Smooth muscle cell (in vitro differentiated cells): ENCODE data around the gene TDP1. TPM values are rescaled to one million over a fixed set of nuclear protein-coding genes. Genes with fewer than 3 reads are reported as not detected.
"Not testable (repeated sequence)": the region's sequence is repeated elsewhere in the genome, so short reads cannot be mapped to it uniquely, and the experiment has no call there.

ENCODE experiments used
- DNase-seq: peaks from one replicate; lab custom pipeline; 2025; ENCODE audit not compliant: unreplicated experiment; lab: John Stamatoyannopoulos, UW
- H2AFZ ChIP-seq: fragments of 200-600 bp; sonication (generic); 2 replicates; pipeline ENCODE4 v1.6.0; 2016; ENCODE audit warnings: antibody characterized with exemption, low read depth, mild to moderate bottlenecking
- H3F3A ChIP-seq: fragments of 200-600 bp; sonication (generic); 2 replicates; pipeline ENCODE4 v1.6.0; 2017; ENCODE audit warnings: antibody characterized with exemption, low read depth
- H3K27ac ChIP-seq: fragments of 200-600 bp; sonication (generic); 2 replicates; pipeline ENCODE4 v1.5.1; 2016; ENCODE audit warnings: low read depth, mild to moderate bottlenecking
- H3K27me3 ChIP-seq: fragments of 200-600 bp; sonication (generic); 2 replicates; pipeline ENCODE4 v1.6.1; 2016; ENCODE audit warnings: low read depth, mild to moderate bottlenecking
- H3K36me3 ChIP-seq: fragments of 200-600 bp; sonication (generic); 2 replicates; pipeline ENCODE4 v1.5.1; 2016; ENCODE audit warnings: low read depth
- H3K4me1 ChIP-seq: fragments of 200-600 bp; sonication (generic); 2 replicates; pipeline ENCODE4 v1.5.1; 2016; ENCODE audit warnings: low read depth
- H3K4me2 ChIP-seq: fragments of 200-600 bp; sonication (generic); 2 replicates; pipeline ENCODE4 v1.6.0; 2016; ENCODE audit warnings: mild to moderate bottlenecking
- H3K4me3 ChIP-seq: fragments of 200-600 bp; sonication (generic); 2 replicates; pipeline ENCODE4 v1.5.1; 2016; ENCODE audit warnings: mild to moderate bottlenecking
- H3K79me2 ChIP-seq: fragments of 200-600 bp; sonication (generic); 2 replicates; pipeline ENCODE4 v1.6.0; 2016; ENCODE audit warnings: low read depth, mild to moderate bottlenecking
- H3K9ac ChIP-seq: fragments of 200-600 bp; sonication (generic); 2 replicates; pipeline ENCODE4 v1.6.0; 2016; ENCODE audit warnings: low read depth
- H3K9me3 ChIP-seq: fragments of 200-600 bp; sonication (generic); replicated peaks from 2 replicates; pipeline ENCODE4 v1.5.1; 2016; ENCODE audit warnings: low read depth
- H4K20me1 ChIP-seq: fragments of 200-600 bp; sonication (generic); 2 replicates; pipeline ENCODE4 v1.6.0; 2016; ENCODE audit warnings: low read depth
- CTCF ChIP-seq: fragments of 200-600 bp; sonication (generic); IDR thresholded peaks from 2 replicates; pipeline ENCODE4 v1.5.1; 2017; ENCODE audit warnings: borderline replicate concordance, mild to moderate bottlenecking, antibody characterized with exemption; ENCODE audit not compliant: insufficient read depth, poor library complexity, severe bottlenecking
- WGBS: methylation state at CpG from one replicate; pipeline ENCODE4 v1.1.7; 2016; ENCODE audit warnings: low lambda C conversion rate; 5-methylcytosine and 5-hydroxymethylcytosine counted together
- polyA plus RNA-seq: library from polyadenylated mRNA; unstranded; fragments of >200 nt; fragmentation: Nextera tagmentation; extraction: Ambion mirVana; gene quantifications from 2 replicates; pipeline ENCODE4 v1.2.1, GENCODE V29; 2016
- total RNA-seq: library from RNA; depleted of rRNA; stranded (reverse); fragments of >200 nt; gene quantifications from 2 replicates; pipeline ENCODE4 v1.2.3, GENCODE V29; 2014

TDP1 gene
- total and polyA plus RNA-seq, 2 experiments from 2014 or later, result 10.0 to 22.3 TPM

- no peaks in the 10 kb centered on the region for H3K79me2 ChIP-seq
- H3K9me3 ChIP-seq, result no peaks in the 10 kb centered on the region
- no peaks in the 10 kb centered on the region for H3K27me3 ChIP-seq
- WGBS, result 84% methylated on average over 7 of the region's 7 CpGs
- DNase-seq, result no peak
- H3F3A ChIP-seq, result no peaks in the 10 kb centered on the region
- TF ChIP-seq CTCF, result no peak
- no peaks in the 10 kb centered on the region for H3K36me3 ChIP-seq
- H3K4me3 ChIP-seq, result no peak overlapping the region
- no peaks in the 10 kb centered on the region for H4K20me1 ChIP-seq
- H3K4me2 ChIP-seq, result no peak overlapping the region
- H3K4me1 ChIP-seq, result no peaks in the 10 kb centered on the region
- no peak overlapping the region for H3K9ac ChIP-seq
- no peak overlapping the region for H3K27ac ChIP-seq
- H2AFZ ChIP-seq, result no peak overlapping the region
Measured at GRCh38 chr14:90023176-90023896, 67.6 kb downstream of the TDP1 start.

- H3K4me3 ChIP-seq, result no peak overlapping the region
- no peaks in the 10 kb centered on the region for H3K79me2 ChIP-seq
- no peaks in the 10 kb centered on the region for H3K27me3 ChIP-seq
- no peaks in the 10 kb centered on the region for H3K9me3 ChIP-seq
- TF ChIP-seq CTCF, result no peak
- H3K27ac ChIP-seq, result no peak overlapping the region
- 95% methylated on average over 3 of the region's 3 CpGs for WGBS
- H3K4me1 ChIP-seq, result no peaks in the 10 kb centered on the region
- no peaks in the 10 kb centered on the region for H3K36me3 ChIP-seq
- no peak overlapping the region for H3K4me2 ChIP-seq
- DNase-seq, result no peak
- H4K20me1 ChIP-seq, result no peaks in the 10 kb centered on the region
- no peaks in the 10 kb centered on the region for H3F3A ChIP-seq
- H2AFZ ChIP-seq, result no peak overlapping the region
- H3K9ac ChIP-seq, result no peak overlapping the region
Measured at GRCh38 chr14:90024910-90025309, 69.2 kb downstream of the TDP1 start.

GRCh38 chr14:90026608-90027007, 70.9 kb downstream of the TDP1 start:
- not testable (repeated sequence) for H3K9ac ChIP-seq, H3F3A ChIP-seq, DNase-seq, H3K4me2 ChIP-seq, H3K27ac ChIP-seq, H3K36me3 ChIP-seq, H2AFZ ChIP-seq, H3K27me3 ChIP-seq, H3K79me2 ChIP-seq, H3K4me1 ChIP-seq, H4K20me1 ChIP-seq, H3K4me3 ChIP-seq, H3K9me3 ChIP-seq
- WGBS, result 95% methylated on average over 4 of the region's 4 CpGs

GRCh38 chr14:90027842-90028241, 72.1 kb downstream of the TDP1 start:
- H3K4me3 ChIP-seq, result no peak overlapping the region
- H3K9ac ChIP-seq, result no peak overlapping the region
- H3F3A ChIP-seq, result no peaks in the 10 kb centered on the region
- H3K27ac ChIP-seq, result no peak overlapping the region
- no peak for DNase-seq
- no peaks in the 10 kb centered on the region for H3K9me3 ChIP-seq
- no peaks in the 10 kb centered on the region for H3K27me3 ChIP-seq
- TF ChIP-seq CTCF, result no peak
- H4K20me1 ChIP-seq, result no peaks in the 10 kb centered on the region
- no peak overlapping the region for H2AFZ ChIP-seq
- H3K4me1 ChIP-seq, result no peaks in the 10 kb centered on the region
- H3K4me2 ChIP-seq, result no peak overlapping the region
- H3K79me2 ChIP-seq, result no peaks in the 10 kb centered on the region
- H3K36me3 ChIP-seq, result no peaks in the 10 kb centered on the region
- 87% methylated on average over 1 of the region's 1 CpG for WGBS
